SU-DHL-6 (cell line): Measurements from ENCODE around the gene COL5A1.
"Not testable (repeated sequence)": the region's sequence is repeated elsewhere in the genome, so short reads cannot be mapped to it uniquely, and the experiment has no call there.

Source experiments
- H2AFZ ChIP-seq: fragments of 200-600 bp; sonication (generic); 2 replicates; pipeline ENCODE4 v1.6.1; 2014; ENCODE audit warnings: low read depth, mild to moderate bottlenecking, moderate library complexity, mixed read lengths, antibody characterized with exemption, low read length; ENCODE audit not compliant: severe bottlenecking
- H3F3A ChIP-seq: fragments of 200-600 bp; shearing (Covaris generic); 2 replicates; pipeline ENCODE4 v1.6.0; 2016; ENCODE audit warnings: antibody characterized with exemption, mild to moderate bottlenecking; ENCODE audit not compliant: insufficient read depth
- H3K27ac ChIP-seq: fragments of 200-600 bp; sonication (generic); 2 replicates; pipeline ENCODE4 v1.5.1; 2016; ENCODE audit warnings: low read depth, mild to moderate bottlenecking, low read length, moderate library complexity, mixed read lengths
- H3K27me3 ChIP-seq: fragments of 200-600 bp; sonication (generic), shearing (Covaris generic); 2 replicates; pipeline ENCODE4 v1.6.0; 2014; ENCODE audit warnings: mild to moderate bottlenecking, low read length
- H3K36me3 ChIP-seq: fragments of 200-600 bp; sonication (generic); 2 replicates; pipeline ENCODE4 v1.6.1; 2014; ENCODE audit warnings: mild to moderate bottlenecking, low read length, mixed read lengths
- H3K4me2 ChIP-seq: fragments of 300-600, 200-600 bp; shearing (Covaris generic), sonication (generic); 2 replicates; pipeline ENCODE4 v1.6.0; 2014; ENCODE audit warnings: low read length, low read depth, mild to moderate bottlenecking; ENCODE audit not compliant: poor library complexity, severe bottlenecking
- H3K4me3 ChIP-seq: fragments of 200-600 bp; sonication (generic); 2 replicates; pipeline ENCODE4 v1.5.1; 2014; ENCODE audit warnings: antibody characterized with exemption, low read length, mild to moderate bottlenecking, mixed read lengths; ENCODE audit not compliant: insufficient read depth, poor library complexity, severe bottlenecking
- H3K79me2 ChIP-seq: fragments of 200-600 bp; sonication (generic); 2 replicates; pipeline ENCODE4 v1.6.1; 2014; ENCODE audit warnings: mild to moderate bottlenecking, low read length, moderate library complexity; ENCODE audit not compliant: insufficient read depth
- H3K9ac ChIP-seq: fragments of 200-600 bp; sonication (generic); 2 replicates; pipeline ENCODE4 v1.7.0; 2014; ENCODE audit warnings: mild to moderate bottlenecking, low read length
- H3K9me2 ChIP-seq: fragments of 200-600 bp; sonication (generic); replicated peaks from 2 replicates; pipeline ENCODE4 v1.6.1; 2014; ENCODE audit warnings: low read length; ENCODE audit not compliant: insufficient read depth
- H3K9me3 ChIP-seq: fragments of 200-600 bp; sonication (generic); 2 replicates; pipeline ENCODE4 v1.6.1; 2014; ENCODE audit warnings: low read length, mixed read lengths; ENCODE audit not compliant: insufficient read depth
- H4K20me1 ChIP-seq: fragments of 200-600 bp; sonication (generic); 2 replicates; pipeline ENCODE4 v1.6.1; 2014; ENCODE audit warnings: low read depth, mild to moderate bottlenecking, antibody characterized with exemption, low read length, moderate library complexity, mixed read lengths
- EZH2phosphoT487 ChIP-seq: fragments of 200-600 bp; sonication (generic), shearing (Covaris generic); conservative IDR thresholded peaks from 2 replicates; pipeline ENCODE4 v1.6.1; 2018; ENCODE audit warnings: mild to moderate bottlenecking, antibody characterized with exemption, low read length, moderate library complexity, mixed read lengths
- TF ChIP-seq, protein P1 (sequence below): fragments of 200-600 bp; sonication (generic); IDR thresholded peaks from one replicate; pipeline ENCODE4 v1.5.1; 2017; ENCODE audit warnings: antibody characterized with exemption, mild to moderate bottlenecking, low read length, moderate library complexity; ENCODE audit not compliant: insufficient read depth, poor library complexity, severe bottlenecking

Gene COL5A1

DNA sequence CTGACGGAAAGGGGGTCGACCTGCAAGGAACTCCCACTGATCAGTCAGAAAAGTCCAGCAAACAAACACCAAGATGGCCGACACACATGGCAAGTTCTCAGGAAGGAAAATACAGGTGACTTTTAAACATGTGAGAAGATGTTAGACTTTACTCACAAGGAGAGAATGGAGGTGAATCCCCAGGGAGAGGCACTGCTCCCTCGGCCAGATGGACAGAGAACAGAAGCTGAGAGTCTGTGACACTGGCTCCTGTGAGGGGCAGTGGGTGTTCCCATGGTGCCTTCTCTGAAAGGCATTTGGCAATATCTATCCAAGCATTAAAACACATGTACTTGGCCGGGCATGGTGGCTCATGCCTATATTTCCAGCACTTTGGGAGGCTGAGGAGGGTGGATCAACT is 22.8 kb downstream of the COL5A1 start:
- Histone ChIP-seq H4K20me1 (no peaks in the 10 kb centered on the region), H3K9me3 (peaks cover 15% of the 10 kb centered on the region; the same call in 1 of the 2 replicates), H3K36me3 (no peaks in the 10 kb centered on the region), H3K9me2 (no peaks in the 10 kb centered on the region), H3F3A (no peaks in the 10 kb centered on the region), H3K27me3 (no peaks in the 10 kb centered on the region; the same call in 1 of the 2 replicates), H3K9ac (no peak overlapping the region), H3K27ac (no peak overlapping the region), H3K4me2 (no peak overlapping the region), H3K79me2 (no peaks in the 10 kb centered on the region), H2AFZ (no peak overlapping the region), H3K4me3 (no peak overlapping the region)
- TF ChIP-seq EZH2phosphoT487: no peak
- TF ChIP-seq, protein P1, sequence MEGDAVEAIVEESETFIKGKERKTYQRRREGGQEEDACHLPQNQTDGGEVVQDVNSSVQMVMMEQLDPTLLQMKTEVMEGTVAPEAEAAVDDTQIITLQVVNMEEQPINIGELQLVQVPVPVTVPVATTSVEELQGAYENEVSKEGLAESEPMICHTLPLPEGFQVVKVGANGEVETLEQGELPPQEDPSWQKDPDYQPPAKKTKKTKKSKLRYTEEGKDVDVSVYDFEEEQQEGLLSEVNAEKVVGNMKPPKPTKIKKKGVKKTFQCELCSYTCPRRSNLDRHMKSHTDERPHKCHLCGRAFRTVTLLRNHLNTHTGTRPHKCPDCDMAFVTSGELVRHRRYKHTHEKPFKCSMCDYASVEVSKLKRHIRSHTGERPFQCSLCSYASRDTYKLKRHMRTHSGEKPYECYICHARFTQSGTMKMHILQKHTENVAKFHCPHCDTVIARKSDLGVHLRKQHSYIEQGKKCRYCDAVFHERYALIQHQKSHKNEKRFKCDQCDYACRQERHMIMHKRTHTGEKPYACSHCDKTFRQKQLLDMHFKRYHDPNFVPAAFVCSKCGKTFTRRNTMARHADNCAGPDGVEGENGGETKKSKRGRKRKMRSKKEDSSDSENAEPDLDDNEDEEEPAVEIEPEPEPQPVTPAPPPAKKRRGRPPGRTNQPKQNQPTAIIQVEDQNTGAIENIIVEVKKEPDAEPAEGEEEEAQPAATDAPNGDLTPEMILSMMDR: no peak

DNA sequence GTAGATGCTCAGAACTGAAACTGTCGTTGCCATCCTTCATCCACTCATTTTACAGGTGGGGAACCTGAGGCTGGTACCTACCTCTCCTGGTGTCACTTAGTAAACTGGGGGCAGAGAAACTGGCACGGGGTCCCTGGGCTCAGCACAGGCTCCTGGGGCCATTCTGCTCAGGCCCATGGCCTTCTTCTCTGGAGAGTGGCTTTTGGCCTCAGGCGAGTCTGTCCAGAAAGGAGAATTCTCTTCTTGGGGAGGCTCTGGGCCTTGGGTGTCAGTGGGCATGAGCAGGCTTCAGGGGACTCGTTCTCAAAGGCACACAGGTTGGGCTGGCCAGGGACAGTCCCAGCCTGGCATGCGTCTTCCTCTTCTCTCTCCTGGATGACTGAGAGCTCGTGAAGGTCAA is 24.6 kb downstream of the COL5A1 start:
- no peak overlapping the region for H3K27ac ChIP-seq
- H3F3A ChIP-seq: no peaks in the 10 kb centered on the region

DNA sequence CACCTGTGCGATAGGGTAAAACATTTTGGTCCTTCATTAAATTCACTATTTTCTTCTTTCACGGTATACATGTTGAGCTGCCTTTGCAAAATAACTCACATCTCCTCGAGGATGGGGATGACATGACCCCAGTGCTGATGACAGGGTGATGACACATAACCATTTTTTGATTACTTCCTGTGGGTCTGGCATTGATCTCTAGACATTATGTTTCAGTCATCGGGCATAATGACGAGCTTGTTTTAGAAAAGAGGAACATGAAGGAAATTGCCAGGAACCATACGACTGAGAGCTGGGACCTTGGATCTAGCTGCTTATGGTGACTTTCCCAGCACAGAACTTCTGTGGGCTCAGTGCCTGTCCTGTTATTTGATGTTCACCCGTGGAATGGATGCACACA is 25.2 kb downstream of the COL5A1 start:
- H3K9ac ChIP-seq: no peak overlapping the region

More for the DNA sequence above, 24.6 kb downstream of the COL5A1 start:
- H3K4me3 ChIP-seq: no peak overlapping the region
- no peak for TF ChIP-seq EZH2phosphoT487
- TF ChIP-seq, protein P1: no peak
- no peak overlapping the region for H2AFZ ChIP-seq
- no peak overlapping the region for H3K4me2 ChIP-seq
- no peaks in the 10 kb centered on the region for H3K9me2 ChIP-seq
- no peaks in the 10 kb centered on the region for H3K36me3 ChIP-seq
- H3K9ac ChIP-seq: no peak overlapping the region
- H3K79me2 ChIP-seq: no peaks in the 10 kb centered on the region
- no peaks in the 10 kb centered on the region for H4K20me1 ChIP-seq
- H3K9me3 ChIP-seq: peaks cover 3% of the 10 kb centered on the region; the same call in 1 of the 2 replicates
- H3K27me3 ChIP-seq: no peaks in the 10 kb centered on the region; the same call in 1 of the 2 replicates

GRCh38 chr9:134668977-134669376 is 27.4 kb downstream of the COL5A1 start:
- not testable (repeated sequence) for H3K4me2 ChIP-seq, H3F3A ChIP-seq, H3K9ac ChIP-seq, H3K27ac ChIP-seq, H2AFZ ChIP-seq, H3K27me3 ChIP-seq, H3K4me3 ChIP-seq, H3K79me2 ChIP-seq, H3K9me2 ChIP-seq, H4K20me1 ChIP-seq, H3K36me3 ChIP-seq, H3K9me3 ChIP-seq

More for the DNA sequence above, 25.2 kb downstream of the COL5A1 start:
- Histone ChIP-seq H3K9me3 (no peaks in the 10 kb centered on the region), H4K20me1 (no peaks in the 10 kb centered on the region), H3K4me2 (no peak overlapping the region), H3K9me2 (no peaks in the 10 kb centered on the region), H3K27me3 (no peaks in the 10 kb centered on the region; the same call in 1 of the 2 replicates), H3K27ac (no peak overlapping the region), H3F3A (no peaks in the 10 kb centered on the region), H2AFZ (no peak overlapping the region), H3K79me2 (no peaks in the 10 kb centered on the region), H3K36me3 (no peaks in the 10 kb centered on the region), H3K4me3 (no peak overlapping the region)
- no peak for TF ChIP-seq EZH2phosphoT487
- TF ChIP-seq, protein P1: no peak
